ENCODE measurements around the gene KDELR1.
A peak's percentile ranks its signal among the peaks of the same experiment; 100 is the strongest.

Gene KDELR1

GRCh38 chr19:48391100-48392005, at the start of gene KDELR1:
Gene KDELR1, minus strand, starts transcription at chr19:48391551. Its CDS starts 193 bp downstream, at chr19:48391358.
- peak; percentile 92 for DNase-seq (ENCODE audit: low spot score)
- in situ Hi-C loops (cut with MboI; ENCODE audit: low pct_unique_long_range_greater_than_20kb, low sequenced_read_pairs, unreplicated experiment) = no loop called here
- TF ChIP-seq CTCF (IDR thresholded peaks at IDR 0.05; ENCODE audit: extremely low read depth, insufficient read depth, missing control alignments) = peak; percentile 86

GRCh38 chr19:48436586-48436985, 45.2 kb upstream of the KDELR1 start:
- in situ Hi-C loops (cut with MboI; ENCODE audit: low pct_unique_long_range_greater_than_20kb, low sequenced_read_pairs, unreplicated experiment) = no loop called here
- no peak for TF ChIP-seq CTCF (IDR thresholded peaks at IDR 0.05; ENCODE audit: extremely low read depth, insufficient read depth, missing control alignments)
- DNase-seq (ENCODE audit: low spot score) = no peak

GRCh38 chr19:48433337-48433736, 42.0 kb upstream of the KDELR1 start:
- in situ Hi-C loops (cut with MboI; ENCODE audit: low pct_unique_long_range_greater_than_20kb, low sequenced_read_pairs, unreplicated experiment) = no loop called here
- DNase-seq (ENCODE audit: low spot score) = no peak
- no peak for TF ChIP-seq CTCF (IDR thresholded peaks at IDR 0.05; ENCODE audit: extremely low read depth, insufficient read depth, missing control alignments)

- no peak for DNase-seq (ENCODE audit: low spot score)
- in situ Hi-C loops (cut with MboI; ENCODE audit: low pct_unique_long_range_greater_than_20kb, low sequenced_read_pairs, unreplicated experiment) = no loop called here
- no peak for TF ChIP-seq CTCF (IDR thresholded peaks at IDR 0.05; ENCODE audit: extremely low read depth, insufficient read depth, missing control alignments)
These were observed 37.3 kb upstream of the KDELR1 start for GRCh38 chr19:48428670-48429069.

- in situ Hi-C loops (cut with MboI; ENCODE audit: low pct_unique_long_range_greater_than_20kb, low sequenced_read_pairs, unreplicated experiment) = no loop called here
- DNase-seq (ENCODE audit: low spot score) = peak; percentile 60
- no peak for TF ChIP-seq CTCF (IDR thresholded peaks at IDR 0.05; ENCODE audit: extremely low read depth, insufficient read depth, missing control alignments)
These were observed 33.4 kb upstream of the KDELR1 start for GRCh38 chr19:48424694-48425219.

- no peak for DNase-seq (ENCODE audit: low spot score)
- no peak for TF ChIP-seq CTCF (IDR thresholded peaks at IDR 0.05; ENCODE audit: extremely low read depth, insufficient read depth, missing control alignments)
- in situ Hi-C loops (cut with MboI; ENCODE audit: low pct_unique_long_range_greater_than_20kb, low sequenced_read_pairs, unreplicated experiment) = no loop called here
These were observed 30.2 kb upstream of the KDELR1 start for GRCh38 chr19:48421548-48421947.
